Measurements from ENCODE around the gene NR2C2.

Gene NR2C2

GRCh38 chr3:15049584-15049983 is 102.2 kb downstream of the NR2C2 start:
- DNase-seq (ENCODE audit: low spot score), result no peak
- TF ChIP-seq, protein P1, sequence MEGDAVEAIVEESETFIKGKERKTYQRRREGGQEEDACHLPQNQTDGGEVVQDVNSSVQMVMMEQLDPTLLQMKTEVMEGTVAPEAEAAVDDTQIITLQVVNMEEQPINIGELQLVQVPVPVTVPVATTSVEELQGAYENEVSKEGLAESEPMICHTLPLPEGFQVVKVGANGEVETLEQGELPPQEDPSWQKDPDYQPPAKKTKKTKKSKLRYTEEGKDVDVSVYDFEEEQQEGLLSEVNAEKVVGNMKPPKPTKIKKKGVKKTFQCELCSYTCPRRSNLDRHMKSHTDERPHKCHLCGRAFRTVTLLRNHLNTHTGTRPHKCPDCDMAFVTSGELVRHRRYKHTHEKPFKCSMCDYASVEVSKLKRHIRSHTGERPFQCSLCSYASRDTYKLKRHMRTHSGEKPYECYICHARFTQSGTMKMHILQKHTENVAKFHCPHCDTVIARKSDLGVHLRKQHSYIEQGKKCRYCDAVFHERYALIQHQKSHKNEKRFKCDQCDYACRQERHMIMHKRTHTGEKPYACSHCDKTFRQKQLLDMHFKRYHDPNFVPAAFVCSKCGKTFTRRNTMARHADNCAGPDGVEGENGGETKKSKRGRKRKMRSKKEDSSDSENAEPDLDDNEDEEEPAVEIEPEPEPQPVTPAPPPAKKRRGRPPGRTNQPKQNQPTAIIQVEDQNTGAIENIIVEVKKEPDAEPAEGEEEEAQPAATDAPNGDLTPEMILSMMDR (IDR thresholded peaks at IDR 0.05), result no peak
- H3K4me3 ChIP-seq, result no peak overlapping the region
- no peak overlapping the region for H3K27ac ChIP-seq

DNA sequence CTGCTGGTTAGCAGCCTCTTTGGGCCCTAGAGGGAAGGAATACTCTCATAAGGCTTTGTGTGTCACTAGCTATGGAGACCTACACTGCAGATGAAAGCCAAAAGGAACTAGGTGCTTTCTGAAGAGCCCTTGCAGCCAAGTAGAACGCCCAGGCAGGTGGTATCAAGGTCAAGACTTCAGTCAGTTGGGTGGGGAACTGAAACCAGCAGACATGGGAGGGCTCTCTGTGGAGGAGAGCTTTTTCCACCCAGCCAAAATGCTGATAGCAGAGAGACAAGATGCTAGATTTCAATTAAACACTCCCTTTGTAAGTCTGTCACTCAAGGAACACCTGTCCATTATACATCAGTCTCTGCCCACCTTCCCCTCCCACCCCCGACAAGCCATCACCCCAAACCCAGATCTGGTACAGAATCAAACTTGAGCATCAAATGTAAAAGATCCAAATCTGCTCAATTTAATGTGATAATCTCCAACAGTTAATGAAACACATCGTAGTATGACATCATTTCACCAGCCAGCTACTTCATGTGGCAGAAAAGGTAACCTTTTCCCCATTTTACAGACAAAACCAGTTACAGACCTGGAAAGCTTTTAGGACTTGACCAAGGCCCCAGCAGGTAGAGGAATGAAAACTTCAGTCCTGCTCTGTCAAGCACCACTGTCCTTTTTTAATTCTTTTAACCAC is 103.2 kb downstream of the NR2C2 start:
- no peak for DNase-seq (ENCODE audit: low spot score)
- Histone ChIP-seq H3K27ac (no peak overlapping the region), H3K4me3 (no peak overlapping the region)
- TF ChIP-seq, protein P1 (IDR thresholded peaks at IDR 0.05), result no peak

- TF ChIP-seq, protein P1 (IDR thresholded peaks at IDR 0.05), result no peak
- no peak for DNase-seq (ENCODE audit: low spot score)
- Histone ChIP-seq H3K27ac (no peak overlapping the region), H3K4me3 (no peak overlapping the region)
Observed at GRCh38 chr3:15051531-15051930, 104.1 kb downstream of the NR2C2 start.

GRCh38 chr3:15052335-15053242 is 105.2 kb downstream of the NR2C2 start:
- no peak for DNase-seq (ENCODE audit: low spot score)
- Histone ChIP-seq H3K27ac (no peak overlapping the region), H3K4me3 (no peak overlapping the region)
- TF ChIP-seq, protein P1 (IDR thresholded peaks at IDR 0.05), result no peak

DNA sequence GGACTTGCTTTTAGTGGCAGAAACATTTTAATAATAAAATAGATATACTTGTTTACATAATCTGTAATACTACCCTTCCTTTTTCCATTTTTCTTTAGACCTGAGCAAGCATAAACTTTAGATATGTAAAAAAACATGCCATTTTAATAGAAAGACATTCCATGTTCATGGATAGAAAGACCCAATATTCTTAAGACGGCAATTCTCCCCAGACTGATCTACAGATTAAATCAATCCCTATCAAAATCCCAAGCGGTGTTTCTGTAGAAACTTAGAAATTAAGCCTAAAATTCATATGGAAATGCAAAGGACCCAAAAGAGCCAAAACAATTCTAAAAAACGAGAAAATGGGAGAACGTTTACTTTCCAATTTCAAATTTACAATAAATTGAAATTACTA is 106.2 kb downstream of the NR2C2 start:
- no peak overlapping the region for H3K4me3 ChIP-seq
- TF ChIP-seq, protein P1 (IDR thresholded peaks at IDR 0.05), result no peak
- DNase-seq (ENCODE audit: low spot score), result no peak

GRCh38 chr3:15055019-15055557 is 107.7 kb downstream of the NR2C2 start:
- TF ChIP-seq, protein P1 (IDR thresholded peaks at IDR 0.05), result no peak
- no peak overlapping the region for H3K4me3 ChIP-seq
- DNase-seq (ENCODE audit: low spot score), result no peak
- no peak overlapping the region for H3K27ac ChIP-seq

More for the DNA sequence above, 106.2 kb downstream of the NR2C2 start:
- no peak overlapping the region for H3K27ac ChIP-seq
